KMS-11 (cell line): ENCODE results near the gene AMH.

ENCODE experiments used
- H2AFZ ChIP-seq: fragments of 200-600 bp; sonication (generic); 2 replicates; pipeline ENCODE4 v1.6.1; 2016; ENCODE audit warnings: antibody characterized with exemption, mixed run types, low read depth
- H3K27ac ChIP-seq: fragments of 200-600 bp; sonication (generic); 2 replicates; pipeline ENCODE4 v1.6.1; 2016; ENCODE audit warnings: mild to moderate bottlenecking, mixed run types
- H3K27me3 ChIP-seq: fragments of 200-600 bp; sonication (generic); 2 replicates; pipeline ENCODE4 v1.6.1; 2017; ENCODE audit warnings: mild to moderate bottlenecking, low read depth, mixed run types, moderate library complexity; ENCODE audit not compliant: insufficient read depth
- H3K36me3 ChIP-seq: fragments of 200-600 bp; sonication (generic); 2 replicates; pipeline ENCODE4 v1.6.1; 2017; ENCODE audit warnings: mild to moderate bottlenecking, mixed run types; ENCODE audit not compliant: insufficient read depth
- H3K4me1 ChIP-seq: fragments of 200-600 bp; sonication (generic); 2 replicates; pipeline ENCODE4 v1.6.1; 2016; ENCODE audit warnings: mild to moderate bottlenecking, low read depth, mixed run types; ENCODE audit not compliant: poor library complexity, severe bottlenecking
- H3K4me2 ChIP-seq: fragments of 200-600 bp; sonication (generic); 2 replicates; pipeline ENCODE4 v1.7.0; 2016; ENCODE audit warnings: mild to moderate bottlenecking, mixed run types
- H3K4me3 ChIP-seq: fragments of 200-600 bp; sonication (generic); IDR thresholded peaks from 2 replicates; pipeline ENCODE4 v1.6.1; 2017; ENCODE audit warnings: low read depth, low read length, mixed read lengths; ENCODE audit not compliant: insufficient read depth
- H3K79me2 ChIP-seq: fragments of 200-600 bp; sonication (generic); 2 replicates; pipeline ENCODE4 v1.6.1; 2016; ENCODE audit warnings: low read depth, mixed run types; ENCODE audit not compliant: insufficient read depth
- H3K9ac ChIP-seq: fragments of 200-600 bp; sonication (generic); 2 replicates; pipeline ENCODE4 v1.6.1; 2016; ENCODE audit warnings: mild to moderate bottlenecking, mixed run types
- H4K20me1 ChIP-seq: fragments of 200-600 bp; sonication (generic); 2 replicates; pipeline ENCODE4 v1.6.1; 2016; ENCODE audit warnings: mild to moderate bottlenecking, mixed run types; ENCODE audit not compliant: insufficient read depth
- CTCF ChIP-seq: fragments of 200-600 bp; sonication (generic); conservative IDR thresholded peaks from 2 replicates; pipeline ENCODE4 v1.6.1; 2017; ENCODE audit warnings: low read depth, mild to moderate bottlenecking, antibody characterized with exemption, low read length, moderate library complexity, mixed read lengths

AMH gene

DNA sequence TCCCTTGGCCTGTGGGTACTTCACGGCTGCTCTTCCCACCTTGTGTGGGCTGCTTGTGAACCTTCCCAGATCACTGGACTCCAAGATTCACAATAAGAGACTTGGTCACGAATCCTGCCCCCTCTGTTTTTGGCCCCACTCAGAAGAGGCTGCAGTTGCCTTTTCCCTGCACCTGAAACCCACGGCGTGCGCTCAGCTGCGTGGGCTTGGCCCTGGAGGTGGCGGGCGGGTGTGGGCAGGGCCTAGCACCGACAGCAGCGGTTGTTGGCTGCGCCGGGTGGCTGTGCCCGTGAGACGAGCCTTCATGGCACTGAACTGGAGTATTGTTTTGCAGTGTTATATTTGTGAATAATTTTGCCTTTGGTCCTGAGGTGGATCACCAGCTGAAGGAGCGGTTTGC, 46.8 kb upstream of the AMH start:
- H3K27ac ChIP-seq: no peak overlapping the region
- H4K20me1 ChIP-seq: no peaks in the 10 kb centered on the region
- no peak overlapping the region for H2AFZ ChIP-seq
- H3K4me3 ChIP-seq: no peak overlapping the region
- H3K9ac ChIP-seq: no peak overlapping the region
- H3K4me1 ChIP-seq: no peaks in the 10 kb centered on the region
- TF ChIP-seq CTCF: no peak
- no peak overlapping the region for H3K4me2 ChIP-seq
- H3K79me2 ChIP-seq: no peaks in the 10 kb centered on the region; the same call in 1 of the 2 replicates
- H3K27me3 ChIP-seq: no peaks in the 10 kb centered on the region
- H3K36me3 ChIP-seq: no peaks in the 10 kb centered on the region

DNA sequence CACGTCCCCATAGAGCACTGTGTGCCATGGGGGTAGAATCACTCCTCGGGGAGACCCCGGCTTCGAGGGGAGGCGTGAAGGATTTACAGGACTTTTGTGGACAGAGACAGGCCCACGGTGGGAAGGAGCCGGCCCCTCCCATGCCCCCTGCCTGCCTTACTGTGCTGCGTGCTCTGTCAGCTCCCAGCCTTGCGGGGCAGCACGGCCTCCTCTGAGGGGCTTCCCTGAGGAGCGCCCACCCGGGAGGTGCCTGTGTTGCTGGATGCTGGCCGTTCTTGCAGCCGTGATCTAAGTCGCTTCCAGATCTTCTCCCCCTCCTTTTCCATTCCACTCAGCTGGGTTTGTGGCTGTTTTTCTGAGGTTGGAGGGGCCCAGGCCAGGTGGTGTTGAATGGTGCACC, 42.1 kb upstream of the AMH start:
- no peak overlapping the region for H2AFZ ChIP-seq
- no peaks in the 10 kb centered on the region for H3K4me1 ChIP-seq
- no peaks in the 10 kb centered on the region for H3K36me3 ChIP-seq
- no peaks in the 10 kb centered on the region for H4K20me1 ChIP-seq
- H3K27me3 ChIP-seq: no peaks in the 10 kb centered on the region
- H3K27ac ChIP-seq: no peak overlapping the region
- no peak overlapping the region for H3K4me3 ChIP-seq
- no peaks in the 10 kb centered on the region; the same call in 1 of the 2 replicates for H3K79me2 ChIP-seq
- H3K4me2 ChIP-seq: no peak overlapping the region
- no peak overlapping the region for H3K9ac ChIP-seq
- TF ChIP-seq CTCF: no peak

- H3K36me3 ChIP-seq: no peaks in the 10 kb centered on the region
- no peaks in the 10 kb centered on the region for H3K27me3 ChIP-seq
- no peak overlapping the region for H3K4me2 ChIP-seq
- H4K20me1 ChIP-seq: no peaks in the 10 kb centered on the region
- H3K4me3 ChIP-seq: no peak overlapping the region
- TF ChIP-seq CTCF: no peak
- H2AFZ ChIP-seq: no peak overlapping the region
- H3K79me2 ChIP-seq: no peaks in the 10 kb centered on the region; the same call in 1 of the 2 replicates
- H3K4me1 ChIP-seq: no peaks in the 10 kb centered on the region
- H3K27ac ChIP-seq: no peak overlapping the region
- H3K9ac ChIP-seq: no peak overlapping the region
These were observed 40.9 kb upstream of the AMH start for GRCh38 chr19:2207991-2208860.

GRCh38 chr19:2208975-2209374, 40.1 kb upstream of the AMH start:
- Histone ChIP-seq H3K27ac (no peak overlapping the region), H3K79me2 (no peaks in the 10 kb centered on the region; the same call in 1 of the 2 replicates)

More at GRCh38 chr19:2208975-2209374, 40.1 kb upstream of the AMH start:
- H4K20me1 ChIP-seq: no peaks in the 10 kb centered on the region
- H3K36me3 ChIP-seq: no peaks in the 10 kb centered on the region
- no peak for TF ChIP-seq CTCF
- H2AFZ ChIP-seq: no peak overlapping the region
- no peaks in the 10 kb centered on the region for H3K4me1 ChIP-seq
- no peak overlapping the region for H3K4me2 ChIP-seq
- no peak overlapping the region for H3K9ac ChIP-seq
- no peaks in the 10 kb centered on the region for H3K27me3 ChIP-seq
- H3K4me3 ChIP-seq: no peak overlapping the region
